GM19023 (cell line): ENCODE data around the gene GAL3ST2.
"Not testable (repeated sequence)": the region's sequence is repeated elsewhere in the genome, so short reads cannot be mapped to it uniquely, and the experiment has no call there.

Experiments
- ATAC-seq: cut with Tn5 transposase; IDR thresholded peaks from one replicate; pipeline ENCODE4 v1.9.1; 2021; ENCODE audit warnings: mild to moderate bottlenecking, moderate library complexity; ENCODE audit not compliant: unreplicated experiment

The GAL3ST2 gene

GRCh38 chr2:241817821-241818215 lies 41.2 kb downstream of the GAL3ST2 start:
- ATAC-seq = not testable (repeated sequence)

- ATAC-seq = no peak
Measured at GRCh38 chr2:241818229-241818942, 41.8 kb downstream of the GAL3ST2 start.

GRCh38 chr2:241818943-241819270 lies 42.3 kb downstream of the GAL3ST2 start:
- no peak for ATAC-seq

GRCh38 chr2:241819947-241820624 lies 43.5 kb downstream of the GAL3ST2 start:
- ATAC-seq = not testable (repeated sequence)

GRCh38 chr2:241820625-241821384 lies 44.2 kb downstream of the GAL3ST2 start:
- ATAC-seq = no peak

- no peak for ATAC-seq
Measured at GRCh38 chr2:241821460-241822263, 45.0 kb downstream of the GAL3ST2 start.

DNA sequence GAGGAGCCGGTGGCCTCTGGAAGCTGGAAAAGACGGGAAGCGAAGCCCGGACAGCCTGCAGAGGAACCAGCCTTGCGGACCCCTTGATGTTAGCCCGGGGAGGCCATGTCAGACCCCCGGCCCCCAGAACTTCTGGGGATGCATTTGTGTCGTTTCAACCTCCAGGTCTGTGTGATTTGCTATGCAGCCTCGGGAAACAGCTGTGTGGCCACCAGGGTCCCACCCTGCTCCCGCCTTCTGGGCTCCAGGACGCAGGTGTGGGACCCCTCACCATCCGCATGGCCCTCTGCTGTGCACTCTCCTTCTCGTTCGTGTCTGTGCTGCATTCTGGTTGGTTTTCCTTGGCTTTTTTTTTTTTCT lies 45.6 kb downstream of the GAL3ST2 start:
- ATAC-seq = no peak

GRCh38 chr2:241823531-241824437 lies 47.2 kb downstream of the GAL3ST2 start:
- ATAC-seq = not testable (repeated sequence)

DNA sequence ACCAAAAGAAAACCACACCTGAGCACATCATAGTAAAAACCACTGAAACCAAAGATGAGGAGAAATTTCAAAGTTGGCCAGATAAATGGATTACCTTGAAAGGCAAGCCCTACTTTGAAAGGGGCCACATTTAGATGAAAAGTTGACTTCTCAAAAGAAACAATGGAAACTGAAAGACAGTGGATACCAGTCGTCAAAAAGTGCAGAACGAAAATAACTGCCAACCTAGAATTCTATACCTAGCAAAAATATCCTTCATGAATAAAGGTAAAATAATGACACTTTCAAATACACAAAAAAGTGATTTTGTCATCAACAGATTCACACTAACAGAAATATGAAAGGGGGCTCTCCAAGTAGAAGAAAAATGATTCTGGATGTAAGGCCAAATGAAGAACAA lies 50.8 kb downstream of the GAL3ST2 start:
- no peak for ATAC-seq

GRCh38 chr2:241833101-241833663 lies 56.6 kb downstream of the GAL3ST2 start:
- ATAC-seq = no peak

GRCh38 chr2:241833756-241834526 lies 57.3 kb downstream of the GAL3ST2 start:
- ATAC-seq = not testable (repeated sequence)

GRCh38 chr2:241834527-241835210 lies 58.0 kb downstream of the GAL3ST2 start:
- no peak for ATAC-seq

- ATAC-seq = no peak
Measured at GRCh38 chr2:241835611-241836010, 59.0 kb downstream of the GAL3ST2 start.

- ATAC-seq = no peak
Measured at GRCh38 chr2:241836292-241836691, 59.7 kb downstream of the GAL3ST2 start.

- no peak for ATAC-seq
Measured at GRCh38 chr2:241837197-241837965, 60.8 kb downstream of the GAL3ST2 start.

DNA sequence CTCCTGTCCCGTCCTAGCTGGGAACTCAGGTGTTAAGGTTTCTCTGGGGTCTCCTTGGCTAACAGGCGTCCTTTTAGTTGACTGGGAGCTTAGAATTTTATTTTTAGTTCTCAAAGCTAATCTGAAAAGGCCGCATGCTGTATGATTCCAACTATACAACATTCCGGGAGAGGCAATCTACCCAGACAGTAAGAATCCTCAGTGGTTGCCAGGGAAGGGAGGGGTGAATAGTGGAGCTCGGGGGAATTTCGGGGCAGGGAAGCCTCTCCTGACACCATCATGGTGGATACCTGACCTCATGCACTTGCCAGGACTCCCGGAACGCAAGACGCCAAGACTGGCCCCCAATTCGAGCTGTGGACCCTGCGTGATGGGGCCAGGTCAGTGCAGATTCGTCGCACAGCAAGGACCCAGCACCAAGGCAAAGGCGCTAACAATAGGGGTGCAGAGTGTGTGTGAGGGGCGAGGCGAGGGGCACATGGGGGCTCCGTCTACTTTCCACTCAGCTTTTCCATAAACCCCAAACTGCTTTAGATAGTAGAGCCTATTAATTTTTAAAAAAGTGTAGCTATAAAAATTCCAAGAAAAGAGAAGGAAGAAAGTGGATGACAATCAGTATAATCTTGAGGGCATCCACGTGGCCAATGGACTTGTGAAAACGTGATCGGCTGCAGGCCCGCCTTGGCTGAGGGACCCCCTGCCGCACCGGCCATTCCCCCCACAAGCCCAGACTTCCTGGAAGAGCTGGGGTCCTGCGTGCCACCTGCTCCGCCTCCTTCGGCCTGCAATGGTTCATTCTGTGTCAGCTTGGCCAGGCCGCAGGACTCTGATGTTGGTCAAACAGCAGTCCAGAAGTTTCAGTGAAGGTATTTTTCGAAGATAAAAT lies 64.8 kb downstream of the GAL3ST2 start:
- ATAC-seq = no peak

DNA sequence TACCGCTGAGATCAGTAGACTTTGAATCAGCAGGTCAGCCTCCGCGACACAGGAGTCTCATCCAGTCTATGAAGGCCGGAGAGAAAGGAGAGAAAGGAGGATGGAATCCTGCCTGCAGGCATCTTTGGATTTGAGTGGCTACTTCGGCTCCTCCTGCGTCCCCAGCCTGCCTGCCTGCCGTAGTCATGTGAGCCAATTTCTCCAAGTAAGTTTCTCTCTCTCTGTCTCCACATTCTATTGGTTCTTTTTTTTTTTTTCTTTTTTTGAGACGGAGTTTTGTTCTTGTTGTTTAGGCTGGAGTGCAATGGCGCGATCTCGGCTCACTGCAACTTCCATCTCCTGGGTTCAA lies 65.4 kb downstream of the GAL3ST2 start:
- ATAC-seq = no peak
